Activated T-helper 17 cell treated with anti-CD3 and anti-CD28 coated beads, Interleukin-2, amount 50 U/mL, for 72 hours (primary cell): ENCODE results near the gene LACRT. TPM values are rescaled to one million over a fixed set of nuclear protein-coding genes. Genes with fewer than 3 reads are reported as not detected.

Experiments used
- ATAC-seq: fragments of 150-1000 bp; cut with Tn5 transposase; replicated peaks from 2 replicates; pipeline ENCODE4 v1.10.0; 2021; ENCODE audit warnings: mild to moderate bottlenecking, moderate library complexity
- H3K27ac Mint-ChIP-seq: one replicate; pipeline ENCODE4 v1.8.0; 2022; ENCODE audit warnings: mixed read lengths
- H3K27me3 Mint-ChIP-seq: one replicate; pipeline ENCODE4 v1.8.0; 2022; ENCODE audit warnings: mixed read lengths
- H3K36me3 Mint-ChIP-seq: one replicate; pipeline ENCODE4 v1.8.0; 2022; ENCODE audit warnings: low read depth, mild to moderate bottlenecking, mixed read lengths
- H3K4me1 Mint-ChIP-seq: one replicate; pipeline ENCODE4 v1.8.0; 2022; ENCODE audit warnings: mixed read lengths
- H3K4me3 Mint-ChIP-seq: one replicate; pipeline ENCODE4 v1.8.0; 2022; ENCODE audit warnings: mild to moderate bottlenecking, mixed read lengths
- H3K9me3 Mint-ChIP-seq: one replicate; pipeline ENCODE4 v1.8.0; 2022; ENCODE audit warnings: mixed read lengths
- total RNA-seq, 2 donors: library from RNA; stranded (reverse); gene quantifications; one replicate each; pipeline ENCODE4 v1.2.3, GENCODE V29; 2022

Gene LACRT
- total RNA-seq, 2 donors from 2014 or later = not detected

GRCh38 chr12:54583726-54584125 lies 51.0 kb downstream of the LACRT start:
- Mint-ChIP-seq H3K9me3 (no peaks in the 10 kb centered on the region), H3K27ac (no peak overlapping the region), H3K36me3 (no peaks in the 10 kb centered on the region), H3K27me3 (peaks cover 27% of the 10 kb centered on the region), H3K4me1 (peaks cover 10% of the 10 kb centered on the region), H3K4me3 (no peak overlapping the region)
- ATAC-seq = no peak

DNA sequence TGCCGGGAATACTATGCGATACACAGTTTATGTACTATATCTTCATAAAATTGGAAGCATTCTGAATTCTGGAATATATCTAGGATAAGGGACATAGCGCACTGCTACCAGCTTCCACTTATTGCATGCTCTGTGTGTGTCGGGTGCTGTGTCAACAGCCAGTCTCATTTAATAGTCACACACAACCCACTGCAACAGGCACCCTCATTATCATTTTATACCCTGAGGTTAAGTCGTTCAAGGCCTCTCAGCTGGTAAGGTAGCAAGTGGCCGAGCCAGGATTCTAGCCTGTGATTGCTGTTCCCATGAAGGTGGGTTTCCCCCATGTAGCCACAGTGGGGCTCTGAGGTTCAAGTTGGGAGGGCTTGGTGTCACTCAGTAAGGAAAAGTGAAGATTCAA lies 53.3 kb downstream of the LACRT start:
- peaks cover 15% of the 10 kb centered on the region for H3K27me3 Mint-ChIP-seq
- no peaks in the 10 kb centered on the region for H3K9me3 Mint-ChIP-seq
- H3K36me3 Mint-ChIP-seq = peaks cover 13% of the 10 kb centered on the region
- ATAC-seq = no peak
- H3K4me1 Mint-ChIP-seq = peaks cover 9% of the 10 kb centered on the region
- no peak overlapping the region for H3K4me3 Mint-ChIP-seq
- no peak overlapping the region for H3K27ac Mint-ChIP-seq

Other genes starting within 250 kb of the LACRT start
- gene ITGA5, start 215.6 kb downstream of the LACRT start, total RNA-seq = 100 to 1,000 TPM in 1 of 2 donors, 10 to 100 TPM in 1; 29.9 to 211 TPM
- gene GTSF1, start 161.3 kb downstream of the LACRT start, total RNA-seq = 10 to 100 TPM; 16.4 to 21.2 TPM
- gene NCKAP1L, start 137.1 kb downstream of the LACRT start, total RNA-seq = 100 to 1,000 TPM; 152 to 189 TPM
- 10 to 100 TPM; 17.8 to 47.4 TPM for gene PDE1B, start 85.3 kb downstream of the LACRT start, total RNA-seq
- gene PPP1R1A, start 46.2 kb downstream of the LACRT start, total RNA-seq = not detected
- not detected for gene DCD, start 13.5 kb upstream of the LACRT start, total RNA-seq
- not detected for gene MUCL1, start 219.6 kb upstream of the LACRT start, total RNA-seq